HepG2 (cell line): ENCODE results near the gene PRKAR1A. TPM values are rescaled to one million over a fixed set of nuclear protein-coding genes. Genes with fewer than 3 reads are reported as not detected.

Experiments
- CAMTA2 ChIP-seq: sonication (generic); formaldehyde crosslinking; IDR thresholded peaks from 2 replicates; pipeline ENCODE4 v1.4.0; 2020; ENCODE audit warnings: mild to moderate bottlenecking, missing genetic modification reagents, borderline replicate concordance
- E2F2 ChIP-seq: sonication (generic); formaldehyde crosslinking; IDR thresholded peaks from 2 replicates; pipeline ENCODE4 v1.4.0; 2020; ENCODE audit warnings: missing genetic modification reagents, borderline replicate concordance
- GFI1 ChIP-seq: sonication (generic); formaldehyde crosslinking; IDR thresholded peaks from 2 replicates; pipeline ENCODE4 v1.5.0; 2020; ENCODE audit warnings: missing genetic modification reagents, mild to moderate bottlenecking, borderline replicate concordance
- HNF4G ChIP-seq, 2 experiments: sonication (generic) in 1 of 2; formaldehyde crosslinking in 1 of 2; IDR thresholded peaks; 2 replicates each; pipeline versions ENCODE4 v1.4.0 to v1.6.1; 2011 to 2020; ENCODE audit warnings: borderline replicate concordance in 2 of 2, low read depth in 2 of 2, mild to moderate bottlenecking in 2 of 2, low read length in 1 of 2, missing genetic modification reagents in 1 of 2, moderate library complexity in 1 of 2
- MLXIP ChIP-seq: sonication (generic); formaldehyde crosslinking; IDR thresholded peaks from 2 replicates; pipeline ENCODE4 v1.9.0; 2021; ENCODE audit warnings: missing genetic modification reagents, borderline replicate concordance
- SAFB2 ChIP-seq: sonication (generic); formaldehyde crosslinking; IDR thresholded peaks from 2 replicates; pipeline ENCODE4 v1.5.1; 2020; ENCODE audit warnings: missing genetic modification reagents, low read depth, mild to moderate bottlenecking, borderline replicate concordance
- SP5 ChIP-seq: IDR thresholded peaks from 2 replicates; pipeline ENCODE4 v1.6.1; 2016; ENCODE audit warnings: low read depth, borderline replicate concordance
- ZNF275 ChIP-seq: sonication (generic); formaldehyde crosslinking; IDR thresholded peaks from 2 replicates; pipeline ENCODE4 v1.8.0; 2022; ENCODE audit warnings: missing genetic modification reagents, mild to moderate bottlenecking, inconsistent platforms, borderline replicate concordance
- polyA plus RNA-seq, 8 experiments: library from polyadenylated mRNA; depleted of rRNA in 3 of 8; stranded (reverse) in 7 of 8; unstranded in 1 of 8; fragments of >200 nt; fragmentation: Illumina TruSeq in 4 of 8; extraction: Trizol in 4 of 8; gene quantifications; 2 replicates each; pipeline versions ENCODE4 v1.2.1 to v1.2.3, GENCODE V29; 2011 to 2016; ENCODE audit warnings: low read depth in 4 of 8, missing spikeins in 1 of 8, mixed read lengths in 1 of 8; ENCODE audit not compliant: insufficient read depth in 1 of 8
- total RNA-seq, 5 experiments: library from RNA; depleted of rRNA; stranded (reverse); fragments of >200 nt; fragmentation: Illumina TruSeq; extraction: Trizol; gene quantifications; 2 replicates each; pipeline ENCODE4 v1.2.3, GENCODE V29; 2016; ENCODE audit warnings: low read depth in 1 of 5
- TF ChIP-seq, protein P1 (sequence below): sonication (generic); formaldehyde crosslinking; conservative IDR thresholded peaks from 2 replicates; pipeline ENCODE4 v1.4.0; 2020; ENCODE audit warnings: missing genetic modification reagents
- TF ChIP-seq, protein P2 (sequence below): sonication (generic); formaldehyde crosslinking; IDR thresholded peaks from 2 replicates; pipeline ENCODE4 v1.8.0; 2022; ENCODE audit warnings: low read depth, missing genetic modification reagents

Gene PRKAR1A
- total and polyA plus RNA-seq, 2 of the 13 experiments (the other 11 are each of a cell fraction or from before 2014, with no cell fraction given), result 265 to 266 TPM

DNA sequence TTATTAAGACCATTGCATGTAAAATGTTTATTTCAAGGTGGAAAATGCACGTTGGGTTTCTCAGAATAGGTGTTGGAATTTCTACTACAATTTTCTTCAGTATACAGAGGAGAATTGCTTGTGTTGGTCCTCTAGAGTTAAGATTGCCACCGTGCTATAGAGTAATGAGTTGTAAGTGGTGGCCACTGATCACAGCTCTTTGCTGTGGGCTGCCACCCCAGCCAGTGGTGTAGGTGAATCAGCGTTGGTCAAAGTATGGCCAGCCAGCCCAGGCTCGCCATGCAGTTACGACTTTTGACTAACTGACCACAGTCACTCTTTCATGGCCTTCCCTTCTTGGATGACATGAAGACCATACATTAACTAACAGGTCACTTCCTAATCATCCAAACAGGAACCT lies 12.6 kb upstream of the PRKAR1A start (continued):
- no peak for TF ChIP-seq SP5
- no peak for TF ChIP-seq E2F2
- no peak for TF ChIP-seq MLXIP
- no peak for TF ChIP-seq ZNF275 (CRISPR knock-in tag)
- TF ChIP-seq, protein P1, sequence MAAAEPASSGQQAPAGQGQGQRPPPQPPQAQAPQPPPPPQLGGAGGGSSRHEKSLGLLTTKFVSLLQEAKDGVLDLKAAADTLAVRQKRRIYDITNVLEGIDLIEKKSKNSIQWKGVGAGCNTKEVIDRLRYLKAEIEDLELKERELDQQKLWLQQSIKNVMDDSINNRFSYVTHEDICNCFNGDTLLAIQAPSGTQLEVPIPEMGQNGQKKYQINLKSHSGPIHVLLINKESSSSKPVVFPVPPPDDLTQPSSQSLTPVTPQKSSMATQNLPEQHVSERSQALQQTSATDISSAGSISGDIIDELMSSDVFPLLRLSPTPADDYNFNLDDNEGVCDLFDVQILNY (CRISPR knock-in tag), result no peak
- TF ChIP-seq HNF4G (IDR thresholded peaks at IDR 0.05; ENCODE audit: borderline replicate concordance, low read depth, low read length), result no peak
- no peak for TF ChIP-seq HNF4G (CRISPR knock-in tag; IDR thresholded peaks at IDR 0.05; ENCODE audit: borderline replicate concordance, low read depth)
- no peak for TF ChIP-seq GFI1 (CRISPR knock-in tag)
- no peak for TF ChIP-seq SAFB2 (CRISPR knock-in tag)
- TF ChIP-seq, protein P2, sequence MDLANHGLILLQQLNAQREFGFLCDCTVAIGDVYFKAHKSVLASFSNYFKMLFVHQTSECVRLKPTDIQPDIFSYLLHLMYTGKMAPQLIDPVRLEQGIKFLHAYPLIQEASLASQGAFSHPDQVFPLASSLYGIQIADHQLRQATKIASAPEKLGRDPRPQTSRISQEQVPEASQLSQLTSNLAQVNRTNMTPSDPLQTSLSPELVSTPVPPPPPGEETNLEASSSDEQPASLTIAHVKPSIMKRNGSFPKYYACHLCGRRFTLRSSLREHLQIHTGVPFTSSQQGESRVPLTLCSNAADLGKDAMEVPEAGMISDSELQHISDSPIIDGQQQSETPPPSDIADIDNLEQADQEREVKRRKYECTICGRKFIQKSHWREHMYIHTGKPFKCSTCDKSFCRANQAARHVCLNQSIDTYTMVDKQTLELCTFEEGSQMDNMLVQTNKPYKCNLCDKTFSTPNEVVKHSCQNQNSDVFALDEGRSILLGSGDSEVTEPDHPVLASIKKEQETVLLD (CRISPR knock-in tag), result no peak
- no peak for TF ChIP-seq CAMTA2 (CRISPR knock-in tag)
